ENCODE data around the gene SAAL1. TPM values are rescaled to one million over a fixed set of nuclear protein-coding genes. Genes with fewer than 3 reads are reported as not detected.

Gene SAAL1
- polyA plus RNA-seq, 1 of the 3 experiments (the other 2 are of a cell fraction), result 19.6 TPM

DNA sequence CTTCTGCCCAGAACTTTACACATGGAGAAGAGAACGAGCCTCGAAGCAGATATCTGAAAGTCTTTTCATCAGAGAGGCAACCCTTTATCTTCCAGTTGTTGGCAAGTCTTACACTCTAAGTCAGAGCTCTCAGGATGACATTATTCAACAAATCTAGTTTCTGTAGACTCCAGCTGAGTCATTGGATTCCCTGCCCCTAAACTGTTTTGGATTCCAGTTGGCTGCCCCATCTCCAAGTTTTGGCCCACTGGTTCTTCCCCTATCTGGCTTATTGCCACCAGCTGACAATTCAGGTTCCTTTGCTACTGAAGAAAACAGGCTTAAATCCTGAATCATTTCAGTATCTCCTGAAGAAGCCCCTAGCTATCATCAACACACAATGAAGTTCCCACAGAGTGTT is 14.2 kb downstream of the SAAL1 start:
- Histone ChIP-seq H2AFZ (ENCODE audit: low read depth) (no peak overlapping the region), H3K27me3 (ENCODE audit: insufficient read depth) (no peaks in the 10 kb centered on the region), H3K4me2 (no peak overlapping the region), H3K9me3 (no peaks in the 10 kb centered on the region), H3K79me2 (ENCODE audit: insufficient read depth) (no peaks in the 10 kb centered on the region; the same call in 1 of the 2 replicates), H3K9me2 (no peaks in the 10 kb centered on the region), H3K27ac (ENCODE audit: low read depth in 2 of 2, low read length in 1 of 2) (no peak overlapping the region), H3K36me3 (replicated peaks in 1 of 2; ENCODE audit: control insufficient read depth in 1 of 2, insufficient read depth in 2 of 2, low read length in 1 of 2) (peaks cover 63 to 93% of the 10 kb centered on the region in 2 experiments), H3K4me3 (ENCODE audit: low read depth in 2 of 2, low read length in 1 of 2) (no peak overlapping the region), H4K20me1 (ENCODE audit: insufficient read depth) (no peaks in the 10 kb centered on the region), H3K9ac (no peak overlapping the region), H3K4me1 (ENCODE audit: control insufficient read depth in 1 of 2, insufficient read depth in 2 of 2, low read depth in 1 of 2, low read length in 1 of 2) (no peaks in the 10 kb centered on the region), H3F3A (replicated peaks; ENCODE audit: insufficient read depth) (no peaks in the 10 kb centered on the region)
- ChIA-PET CTCF (interaction anchor here (1.2 to 1.8 kb wide), 2 partner anchors 100 to 361 kb away, joined by 4 to 5 read pairs; no protein-coding TSS in a partner anchor), POLR2A (no interaction called here)
- no peak for DNase-seq
- 90% methylated on average over 2 of the region's 2 CpGs for WGBS (ENCODE audit: low lambda C conversion rate)
- TF ChIP-seq FOXJ3 (CRISPR knock-in tag; IDR thresholded peaks at IDR 0.05) (no peak), POLR2AphosphoS5 (IDR thresholded peaks at IDR 0.05; ENCODE audit: low read depth, low read length) (no peak), RXRA (IDR thresholded peaks at IDR 0.05; ENCODE audit: borderline replicate concordance, low read depth) (no peak), MXI1 (IDR thresholded peaks at IDR 0.05; ENCODE audit: low read depth, low read length) (no peak), RCOR1 (IDR thresholded peaks at IDR 0.05; ENCODE audit: low read length) (no peak), ELF1 (IDR thresholded peaks at IDR 0.05) (no peak), RAD21 (IDR thresholded peaks at IDR 0.05; ENCODE audit: low read length) (no peak), GABPA (IDR thresholded peaks at IDR 0.05; ENCODE audit: low read depth) (no peak), FOSL2 (IDR thresholded peaks at IDR 0.05; ENCODE audit: borderline replicate concordance, low read depth) (no peak), JUND (IDR thresholded peaks at IDR 0.05) (no peak)
- TF ChIP-seq, protein P1, sequence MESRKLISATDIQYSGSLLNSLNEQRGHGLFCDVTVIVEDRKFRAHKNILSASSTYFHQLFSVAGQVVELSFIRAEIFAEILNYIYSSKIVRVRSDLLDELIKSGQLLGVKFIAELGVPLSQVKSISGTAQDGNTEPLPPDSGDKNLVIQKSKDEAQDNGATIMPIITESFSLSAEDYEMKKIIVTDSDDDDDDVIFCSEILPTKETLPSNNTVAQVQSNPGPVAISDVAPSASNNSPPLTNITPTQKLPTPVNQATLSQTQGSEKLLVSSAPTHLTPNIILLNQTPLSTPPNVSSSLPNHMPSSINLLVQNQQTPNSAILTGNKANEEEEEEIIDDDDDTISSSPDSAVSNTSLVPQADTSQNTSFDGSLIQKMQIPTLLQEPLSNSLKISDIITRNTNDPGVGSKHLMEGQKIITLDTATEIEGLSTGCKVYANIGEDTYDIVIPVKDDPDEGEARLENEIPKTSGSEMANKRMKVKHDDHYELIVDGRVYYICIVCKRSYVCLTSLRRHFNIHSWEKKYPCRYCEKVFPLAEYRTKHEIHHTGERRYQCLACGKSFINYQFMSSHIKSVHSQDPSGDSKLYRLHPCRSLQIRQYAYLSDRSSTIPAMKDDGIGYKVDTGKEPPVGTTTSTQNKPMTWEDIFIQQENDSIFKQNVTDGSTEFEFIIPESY (IDR thresholded peaks at IDR 0.05; ENCODE audit: borderline replicate concordance, low read depth), result no peak
- TF ChIP-seq, protein P2, sequence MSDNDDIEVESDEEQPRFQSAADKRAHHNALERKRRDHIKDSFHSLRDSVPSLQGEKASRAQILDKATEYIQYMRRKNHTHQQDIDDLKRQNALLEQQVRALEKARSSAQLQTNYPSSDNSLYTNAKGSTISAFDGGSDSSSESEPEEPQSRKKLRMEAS (IDR thresholded peaks at IDR 0.05; ENCODE audit: low read depth), result no peak
- TF ChIP-seq, protein P3, sequence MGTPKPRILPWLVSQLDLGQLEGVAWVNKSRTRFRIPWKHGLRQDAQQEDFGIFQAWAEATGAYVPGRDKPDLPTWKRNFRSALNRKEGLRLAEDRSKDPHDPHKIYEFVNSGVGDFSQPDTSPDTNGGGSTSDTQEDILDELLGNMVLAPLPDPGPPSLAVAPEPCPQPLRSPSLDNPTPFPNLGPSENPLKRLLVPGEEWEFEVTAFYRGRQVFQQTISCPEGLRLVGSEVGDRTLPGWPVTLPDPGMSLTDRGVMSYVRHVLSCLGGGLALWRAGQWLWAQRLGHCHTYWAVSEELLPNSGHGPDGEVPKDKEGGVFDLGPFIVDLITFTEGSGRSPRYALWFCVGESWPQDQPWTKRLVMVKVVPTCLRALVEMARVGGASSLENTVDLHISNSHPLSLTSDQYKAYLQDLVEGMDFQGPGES (IDR thresholded peaks at IDR 0.05; ENCODE audit: low read depth, low read length), result no peak
- TF ChIP-seq, protein P4, sequence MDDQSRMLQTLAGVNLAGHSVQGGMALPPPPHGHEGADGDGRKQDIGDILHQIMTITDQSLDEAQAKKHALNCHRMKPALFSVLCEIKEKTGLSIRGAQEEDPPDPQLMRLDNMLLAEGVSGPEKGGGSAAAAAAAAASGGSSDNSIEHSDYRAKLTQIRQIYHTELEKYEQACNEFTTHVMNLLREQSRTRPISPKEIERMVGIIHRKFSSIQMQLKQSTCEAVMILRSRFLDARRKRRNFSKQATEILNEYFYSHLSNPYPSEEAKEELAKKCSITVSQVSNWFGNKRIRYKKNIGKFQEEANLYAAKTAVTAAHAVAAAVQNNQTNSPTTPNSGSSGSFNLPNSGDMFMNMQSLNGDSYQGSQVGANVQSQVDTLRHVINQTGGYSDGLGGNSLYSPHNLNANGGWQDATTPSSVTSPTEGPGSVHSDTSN (IDR thresholded peaks at IDR 0.05), result no peak
- TF ChIP-seq, protein P5, sequence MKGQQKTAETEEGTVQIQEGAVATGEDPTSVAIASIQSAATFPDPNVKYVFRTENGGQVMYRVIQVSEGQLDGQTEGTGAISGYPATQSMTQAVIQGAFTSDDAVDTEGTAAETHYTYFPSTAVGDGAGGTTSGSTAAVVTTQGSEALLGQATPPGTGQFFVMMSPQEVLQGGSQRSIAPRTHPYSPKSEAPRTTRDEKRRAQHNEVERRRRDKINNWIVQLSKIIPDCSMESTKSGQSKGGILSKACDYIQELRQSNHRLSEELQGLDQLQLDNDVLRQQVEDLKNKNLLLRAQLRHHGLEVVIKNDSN (IDR thresholded peaks at IDR 0.05; ENCODE audit: borderline replicate concordance, low read depth), result no peak

Data from SK-N-SH (cell line).